HEK293 (cell line): ENCODE measurements around the gene TREM1.

Experiments used
- CTCF ChIA-PET: fragments of 350-600 bp; formaldehyde crosslinking; extraction: SDS; loops from one replicate; lab custom pipeline; 2021; ENCODE audit warnings: antibody characterized with exemption; lab: Yijun Ruan, JAX
- POLR2A ChIA-PET: fragments of 300-600 bp; formaldehyde crosslinking; extraction: SDS; loops from one replicate; lab custom pipeline; 2020; ENCODE audit warnings: antibody characterized with exemption, inconsistent platforms; lab: Yijun Ruan, JAX
- H3K27ac ChIP-seq: fragments of 200-500 bp; sonication (Bioruptor generic); 2 replicates; pipeline ENCODE4 v1.5.1; 2014; ENCODE audit warnings: low read depth, low read length, control low read depth, inconsistent platforms; ENCODE audit errors: extremely low read depth
- H3K36me3 ChIP-seq, 2 experiments: fragments of 200-500 bp in 1 of 2; sonication (Bioruptor generic) in 1 of 2; 1 replicate in 1 of 2; 2 replicates in 1 of 2; pipeline ENCODE4 v1.5.1; 2014 to 2017; ENCODE audit warnings: inconsistent platforms in 2 of 2, low read length in 2 of 2; ENCODE audit not compliant: control insufficient read depth in 2 of 2, insufficient read depth in 1 of 2
- H3K4me1 ChIP-seq: fragments of 200-500 bp; sonication (Bioruptor generic); 2 replicates; pipeline ENCODE4 v1.5.1; 2014; ENCODE audit warnings: mild to moderate bottlenecking, low read length, inconsistent platforms; ENCODE audit not compliant: control insufficient read depth, insufficient read depth
- H3K4me3 ChIP-seq: 2 replicates; pipeline ENCODE4 v1.5.1; 2011; ENCODE audit warnings: low read depth, mild to moderate bottlenecking, control low read depth, low read length, moderate library complexity
- H3K9me3 ChIP-seq: fragments of 200-500 bp; sonication (Bioruptor generic); 2 replicates; pipeline ENCODE4 v1.5.1; 2014; ENCODE audit warnings: low read depth, low read length, inconsistent platforms; ENCODE audit not compliant: control insufficient read depth, insufficient read depth
- BCL11A ChIP-seq: fragments of 450-650 bp; formaldehyde crosslinking; IDR thresholded peaks from 2 replicates; pipeline ENCODE4 v1.5.1; 2016; ENCODE audit warnings: low read depth, missing biosample characterization, missing genetic modification characterization
- BCL6B ChIP-seq: fragments of 450-650 bp; formaldehyde crosslinking; IDR thresholded peaks from 2 replicates; pipeline ENCODE4 v1.5.1; 2017; ENCODE audit warnings: missing biosample characterization, missing genetic modification characterization
- IKZF3 ChIP-seq: fragments of 450-650 bp; IDR thresholded peaks from 2 replicates; pipeline ENCODE4 v1.5.0; 2018; ENCODE audit warnings: missing biosample characterization, mild to moderate bottlenecking, missing genetic modification characterization, moderate library complexity
- MEIS1 ChIP-seq: sonication (generic); formaldehyde crosslinking; IDR thresholded peaks from 2 replicates; pipeline ENCODE4 v1.8.1; 2022; ENCODE audit warnings: missing genetic modification reagents, mild to moderate bottlenecking, borderline replicate concordance
- SP3 ChIP-seq: fragments of 450-650 bp; formaldehyde crosslinking; IDR thresholded peaks from 2 replicates; pipeline ENCODE4 v1.5.1; 2016; ENCODE audit warnings: missing biosample characterization, missing genetic modification characterization
- WT1 ChIP-seq: fragments of 450-650 bp; formaldehyde crosslinking; IDR thresholded peaks from 2 replicates; pipeline ENCODE4 v1.5.1; 2016; ENCODE audit warnings: missing biosample characterization, missing genetic modification characterization
- ZBTB26 ChIP-seq: fragments of 450-650 bp; formaldehyde crosslinking; optimal IDR thresholded peaks from 2 replicates; pipeline ENCODE3; 2016; ENCODE audit warnings: missing biosample characterization, mild to moderate bottlenecking, missing genetic modification characterization
- ZEB2 ChIP-seq: fragments of 450-650 bp; formaldehyde crosslinking; IDR thresholded peaks from 2 replicates; pipeline ENCODE4 v1.5.1; 2016; ENCODE audit warnings: missing biosample characterization, missing genetic modification characterization
- ZFHX2 ChIP-seq: fragments of 450-650 bp; formaldehyde crosslinking; conservative IDR thresholded peaks from 2 replicates; pipeline ENCODE4 v1.5.1; 2016; ENCODE audit warnings: missing biosample characterization, missing genetic modification characterization
- ZNF2 ChIP-seq: fragments of 450-650 bp; formaldehyde crosslinking; IDR thresholded peaks from 2 replicates; pipeline ENCODE4 v1.5.1; 2016; ENCODE audit warnings: missing biosample characterization, missing genetic modification characterization
- ZNF248 ChIP-seq: fragments of 450-650 bp; formaldehyde crosslinking; IDR thresholded peaks from 2 replicates; pipeline ENCODE4 v1.5.1; 2017; ENCODE audit warnings: missing biosample characterization, missing genetic modification characterization
- ZNF514 ChIP-seq: fragments of 450-650 bp; formaldehyde crosslinking; IDR thresholded peaks from 2 replicates; pipeline ENCODE4 v1.5.1; 2016; ENCODE audit warnings: missing biosample characterization, missing genetic modification characterization
- ZNF555 ChIP-seq: fragments of 450-650 bp; formaldehyde crosslinking; conservative IDR thresholded peaks from 2 replicates; pipeline ENCODE4 v1.5.1; 2017; ENCODE audit warnings: missing biosample characterization, mild to moderate bottlenecking, missing genetic modification characterization, inconsistent platforms
- ZNF560 ChIP-seq: fragments of 450-650 bp; formaldehyde crosslinking; IDR thresholded peaks from 2 replicates; pipeline ENCODE4 v1.5.1; 2017; ENCODE audit warnings: missing biosample characterization, missing genetic modification characterization, borderline replicate concordance
- ZNF561 ChIP-seq: fragments of 450-650 bp; IDR thresholded peaks from 2 replicates; pipeline ENCODE4 v1.5.1; 2018; ENCODE audit warnings: missing biosample characterization, missing genetic modification characterization, borderline replicate concordance
- ZNF629 ChIP-seq: fragments of 450-650 bp; formaldehyde crosslinking; IDR thresholded peaks from 2 replicates; pipeline ENCODE4 v1.5.1; 2017; ENCODE audit warnings: missing biosample characterization, missing genetic modification characterization
- ZNF660 ChIP-seq: fragments of 450-650 bp; IDR thresholded peaks from 2 replicates; pipeline ENCODE4 v1.5.1; 2018; ENCODE audit warnings: missing biosample characterization, mild to moderate bottlenecking, missing genetic modification characterization
- ZNF747 ChIP-seq: fragments of 450-650 bp; formaldehyde crosslinking; IDR thresholded peaks from 2 replicates; pipeline ENCODE4 v1.5.1; 2016; ENCODE audit warnings: missing biosample characterization, missing genetic modification characterization
- ZNF792 ChIP-seq: fragments of 450-650 bp; formaldehyde crosslinking; IDR thresholded peaks from 2 replicates; pipeline ENCODE4 v1.5.1; 2016; ENCODE audit warnings: missing biosample characterization, missing genetic modification characterization
- ZXDB ChIP-seq: fragments of 450-650 bp; formaldehyde crosslinking; IDR thresholded peaks from 2 replicates; pipeline ENCODE4 v1.5.1; 2016; ENCODE audit warnings: missing biosample characterization, missing genetic modification characterization
- TF ChIP-seq, protein P1 (sequence below): fragments of 450-650 bp; formaldehyde crosslinking; IDR thresholded peaks from 2 replicates; pipeline ENCODE4 v1.5.1; 2017; ENCODE audit warnings: missing biosample characterization, missing genetic modification characterization
- TF ChIP-seq, protein P2 (sequence below): fragments of 450-650 bp; formaldehyde crosslinking; IDR thresholded peaks from 2 replicates; pipeline ENCODE4 v1.5.1; 2016; ENCODE audit warnings: missing biosample characterization, missing genetic modification characterization
- TF ChIP-seq, protein P3 (sequence below): fragments of 450-650 bp; formaldehyde crosslinking; IDR thresholded peaks from 2 replicates; pipeline ENCODE4 v1.5.1; 2016; ENCODE audit warnings: missing biosample characterization, missing genetic modification characterization
- TF ChIP-seq, protein P4 (sequence below): fragments of 450-650 bp; IDR thresholded peaks from 2 replicates; pipeline ENCODE4 v1.5.1; 2018; ENCODE audit warnings: missing biosample characterization, mild to moderate bottlenecking, missing genetic modification characterization
- TF ChIP-seq, protein P5 (sequence below): fragments of 450-650 bp; formaldehyde crosslinking; IDR thresholded peaks from 2 replicates; pipeline ENCODE4 v1.5.1; 2016; ENCODE audit warnings: missing biosample characterization, missing genetic modification characterization

Gene TREM1

GRCh38 chr6:41258196-41258493 is 28.3 kb downstream of the TREM1 start (continued):
- TF ChIP-seq ZFHX2 (tag by site-specific recombination) (peak; percentile 11; the same call in 1 of the 2 replicates), ZNF2 (no peak), ZNF514 (tag by site-specific recombination) (no peak), ZBTB26 (tag by site-specific recombination) (no peak), ZNF248 (no peak), ZXDB (tag by site-specific recombination) (no peak), SP3 (tag by site-specific recombination) (no peak), MEIS1 (CRISPR knock-in tag) (no peak), ZNF747 (no peak), ZNF560 (tag by site-specific recombination) (no peak), ZNF555 (no peak)
- TF ChIP-seq, protein P1, sequence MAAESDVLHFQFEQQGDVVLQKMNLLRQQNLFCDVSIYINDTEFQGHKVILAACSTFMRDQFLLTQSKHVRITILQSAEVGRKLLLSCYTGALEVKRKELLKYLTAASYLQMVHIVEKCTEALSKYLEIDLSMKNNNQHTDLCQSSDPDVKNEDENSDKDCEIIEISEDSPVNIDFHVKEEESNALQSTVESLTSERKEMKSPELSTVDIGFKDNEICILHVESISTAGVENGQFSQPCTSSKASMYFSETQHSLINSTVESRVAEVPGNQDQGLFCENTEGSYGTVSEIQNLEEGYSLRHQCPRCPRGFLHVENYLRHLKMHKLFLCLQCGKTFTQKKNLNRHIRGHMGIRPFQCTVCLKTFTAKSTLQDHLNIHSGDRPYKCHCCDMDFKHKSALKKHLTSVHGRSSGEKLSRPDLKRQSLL (tag by site-specific recombination): no peak
- TF ChIP-seq, protein P2, sequence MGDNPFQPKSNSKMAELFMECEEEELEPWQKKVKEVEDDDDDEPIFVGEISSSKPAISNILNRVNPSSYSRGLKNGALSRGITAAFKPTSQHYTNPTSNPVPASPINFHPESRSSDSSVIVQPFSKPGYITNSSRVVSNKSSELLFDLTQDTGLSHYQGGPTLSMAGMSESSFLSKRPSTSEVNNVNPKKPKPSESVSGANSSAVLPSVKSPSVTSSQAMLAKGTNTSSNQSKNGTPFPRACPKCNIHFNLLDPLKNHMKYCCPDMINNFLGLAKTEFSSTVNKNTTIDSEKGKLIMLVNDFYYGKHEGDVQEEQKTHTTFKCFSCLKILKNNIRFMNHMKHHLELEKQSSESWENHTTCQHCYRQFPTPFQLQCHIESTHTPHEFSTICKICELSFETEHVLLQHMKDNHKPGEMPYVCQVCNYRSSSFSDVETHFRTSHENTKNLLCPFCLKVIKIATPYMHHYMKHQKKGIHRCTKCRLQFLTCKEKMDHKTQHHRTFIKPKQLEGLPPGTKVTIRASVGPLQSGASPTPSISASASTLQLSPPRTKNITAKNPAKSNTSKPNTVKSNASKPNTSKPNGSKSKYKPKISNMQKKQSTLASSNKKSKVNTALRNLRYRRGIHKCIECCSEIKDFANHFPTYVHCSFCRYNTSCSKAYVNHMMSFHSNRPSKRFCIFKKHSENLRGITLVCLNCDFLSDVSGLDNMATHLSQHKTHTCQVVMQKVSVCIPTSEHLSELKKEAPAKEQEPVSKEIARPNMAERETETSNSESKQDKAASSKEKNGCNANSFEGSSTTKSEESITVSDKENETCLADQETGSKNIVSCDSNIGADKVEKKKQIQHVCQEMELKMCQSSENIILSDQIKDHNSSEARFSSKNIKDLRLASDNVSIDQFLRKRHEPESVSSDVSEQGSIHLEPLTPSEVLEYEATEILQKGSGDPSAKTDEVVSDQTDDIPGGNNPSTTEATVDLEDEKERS (tag by site-specific recombination): 0 out of 2 replicates have a peak, but pooled peaks have one; percentile 1
- TF ChIP-seq, all 188 proteins: peak for 4

DNA sequence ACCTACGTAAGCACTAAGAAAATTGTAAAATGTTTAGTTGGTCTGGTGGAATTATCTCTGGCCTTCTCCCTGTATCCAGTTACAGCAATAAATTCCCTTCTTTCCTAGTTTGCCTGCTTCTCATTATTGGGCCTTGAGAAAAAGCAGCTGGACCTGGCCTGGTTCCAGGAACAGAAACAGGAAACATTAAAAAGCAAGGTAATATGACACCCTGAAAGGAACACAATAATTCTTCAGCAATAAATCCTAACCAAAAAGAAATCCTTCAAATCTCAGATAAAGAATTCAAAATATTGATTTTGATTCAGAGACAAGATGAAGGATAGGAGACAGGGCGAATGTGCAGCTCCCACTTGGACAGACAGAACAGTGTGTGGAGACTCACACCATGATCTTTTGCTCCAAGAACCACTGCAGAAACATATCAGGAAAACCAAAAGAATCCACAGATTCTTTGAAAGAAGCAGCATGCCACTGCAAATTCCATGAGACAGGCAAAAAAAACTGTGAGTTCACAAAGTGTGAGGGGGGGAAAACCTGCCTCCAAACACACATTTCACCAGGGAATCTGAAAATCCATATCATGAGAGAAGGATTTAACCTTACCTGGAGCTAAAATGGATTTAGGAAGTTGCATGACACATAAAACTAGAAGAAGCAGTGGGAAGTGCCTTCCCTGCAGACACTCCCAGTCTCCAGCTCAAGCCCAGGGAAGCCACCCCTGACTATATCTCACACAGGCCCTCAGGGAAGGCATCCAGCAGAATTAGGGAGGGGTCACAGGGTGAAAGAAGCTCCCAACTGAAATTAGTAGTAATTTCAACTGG is 28.9 kb downstream of the TREM1 start:
- POLR2A ChIA-PET: interaction anchor here (0.8 kb wide), 1 partner anchor 235 kb away, joined by 9 read pairs; no protein-coding TSS in a partner anchor
- Histone ChIP-seq H3K27ac (peak overlapping the region; percentile 80), H3K4me3 (no peak overlapping the region), H3K36me3 (no peaks in the 10 kb centered on the region), H3K4me1 (peaks cover 24% of the 10 kb centered on the region), H3K9me3 (no peaks in the 10 kb centered on the region; the same call in 1 of the 2 replicates)
- CTCF ChIA-PET: interaction anchor here (0.9 to 1.8 kb wide), 3 partner anchors 15 to 49 kb away, joined by 3 to 6 read pairs (median 4); no protein-coding TSS in a partner anchor
- TF ChIP-seq ZNF561 (peak; percentile 52; the same call in 1 of the 2 replicates), ZNF792 (tag by site-specific recombination) (no peak), ZEB2 (tag by site-specific recombination) (0 out of 2 replicates have a peak, but pooled peaks have one; percentile 40), ZNF660 (tag by site-specific recombination) (peak; percentile 38; the same call in 1 of the 2 replicates), BCL11A (tag by site-specific recombination) (peak; percentile 50; the same call in 1 of the 2 replicates), WT1 (tag by site-specific recombination) (peak; percentile 75), IKZF3 (tag by site-specific recombination) (peak; percentile 71), ZNF629 (tag by site-specific recombination) (peak; percentile 75), BCL6B (tag by site-specific recombination) (peak; percentile 74; the same call in 1 of the 2 replicates)
- TF ChIP-seq, protein P3, sequence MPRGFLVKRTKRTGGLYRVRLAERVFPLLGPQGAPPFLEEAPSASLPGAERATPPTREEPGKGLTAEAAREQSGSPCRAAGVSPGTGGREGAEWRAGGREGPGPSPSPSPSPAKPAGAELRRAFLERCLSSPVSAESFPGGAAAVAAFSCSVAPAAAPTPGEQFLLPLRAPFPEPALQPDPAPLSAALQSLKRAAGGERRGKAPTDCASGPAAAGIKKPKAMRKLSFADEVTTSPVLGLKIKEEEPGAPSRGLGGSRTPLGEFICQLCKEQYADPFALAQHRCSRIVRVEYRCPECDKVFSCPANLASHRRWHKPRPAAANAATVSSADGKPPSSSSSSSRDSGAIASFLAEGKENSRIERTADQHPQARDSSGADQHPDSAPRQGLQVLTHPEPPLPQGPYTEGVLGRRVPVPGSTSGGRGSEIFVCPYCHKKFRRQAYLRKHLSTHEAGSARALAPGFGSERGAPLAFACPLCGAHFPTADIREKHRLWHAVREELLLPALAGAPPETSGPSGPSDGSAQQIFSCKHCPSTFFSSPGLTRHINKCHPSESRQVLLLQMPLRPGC: peak; percentile 54; the same call in 1 of the 2 replicates
- TF ChIP-seq, protein P4, sequence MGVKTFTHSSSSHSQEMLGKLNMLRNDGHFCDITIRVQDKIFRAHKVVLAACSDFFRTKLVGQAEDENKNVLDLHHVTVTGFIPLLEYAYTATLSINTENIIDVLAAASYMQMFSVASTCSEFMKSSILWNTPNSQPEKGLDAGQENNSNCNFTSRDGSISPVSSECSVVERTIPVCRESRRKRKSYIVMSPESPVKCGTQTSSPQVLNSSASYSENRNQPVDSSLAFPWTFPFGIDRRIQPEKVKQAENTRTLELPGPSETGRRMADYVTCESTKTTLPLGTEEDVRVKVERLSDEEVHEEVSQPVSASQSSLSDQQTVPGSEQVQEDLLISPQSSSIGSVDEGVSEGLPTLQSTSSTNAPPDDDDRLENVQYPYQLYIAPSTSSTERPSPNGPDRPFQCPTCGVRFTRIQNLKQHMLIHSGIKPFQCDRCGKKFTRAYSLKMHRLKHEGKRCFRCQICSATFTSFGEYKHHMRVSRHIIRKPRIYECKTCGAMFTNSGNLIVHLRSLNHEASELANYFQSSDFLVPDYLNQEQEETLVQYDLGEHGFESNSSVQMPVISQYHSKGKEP: peak; percentile 70
- TF ChIP-seq, protein P5, sequence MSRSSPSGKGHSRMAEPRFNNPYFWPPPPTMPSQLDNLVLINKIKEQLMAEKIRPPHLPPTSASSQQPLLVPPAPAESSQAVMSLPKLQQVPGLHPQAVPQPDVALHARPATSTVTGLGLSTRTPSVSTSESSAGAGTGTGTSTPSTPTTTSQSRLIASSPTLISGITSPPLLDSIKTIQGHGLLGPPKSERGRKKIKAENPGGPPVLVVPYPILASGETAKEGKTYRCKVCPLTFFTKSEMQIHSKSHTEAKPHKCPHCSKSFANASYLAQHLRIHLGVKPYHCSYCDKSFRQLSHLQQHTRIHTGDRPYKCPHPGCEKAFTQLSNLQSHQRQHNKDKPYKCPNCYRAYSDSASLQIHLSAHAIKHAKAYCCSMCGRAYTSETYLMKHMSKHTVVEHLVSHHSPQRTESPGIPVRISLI (tag by site-specific recombination): no peak
